ENCODE data around the gene SFT2D1.
"Not testable (repeated sequence)": the region's sequence is repeated elsewhere in the genome, so short reads cannot be mapped to it uniquely, and the experiment has no call there.

SFT2D1 gene

DNA sequence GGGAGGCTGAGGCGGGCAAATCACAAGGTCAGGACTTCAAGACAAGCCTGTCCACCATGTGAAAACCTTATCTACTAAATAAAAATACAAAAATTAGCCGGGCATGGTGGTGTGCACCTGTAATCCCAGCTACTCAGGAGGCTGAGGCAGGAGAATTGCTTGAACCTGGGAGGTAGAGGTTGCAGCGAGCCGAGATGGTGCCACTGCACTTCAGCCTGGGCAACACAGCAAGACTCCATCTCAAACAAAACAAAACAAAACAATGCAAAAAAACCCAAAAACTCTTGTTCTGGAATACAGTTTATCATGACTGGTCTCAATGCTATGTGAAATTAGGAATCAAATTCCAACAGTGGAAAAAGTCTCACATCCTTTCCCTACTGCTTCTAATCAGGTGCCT is 20.1 kb upstream of the SFT2D1 start:
- DNase-seq, result not testable (repeated sequence)

DNA sequence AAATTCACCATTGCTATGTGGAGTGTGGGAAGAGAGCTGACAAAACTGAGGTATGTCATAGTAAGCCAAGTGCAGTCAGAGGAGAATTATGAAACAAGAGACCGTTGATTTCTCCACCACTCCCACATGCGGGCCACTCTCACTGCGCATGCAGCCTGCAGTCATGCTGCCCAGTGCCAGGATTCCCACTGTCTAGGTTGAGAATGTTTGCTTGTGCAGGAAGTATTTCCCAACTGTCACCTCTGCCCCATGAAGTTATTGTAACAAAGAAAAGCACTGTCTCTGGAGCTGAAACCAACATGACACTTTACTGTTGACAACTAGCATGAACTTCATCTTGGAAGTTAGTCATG is 18.7 kb upstream of the SFT2D1 start:
- DNase-seq, result no peak

DNA sequence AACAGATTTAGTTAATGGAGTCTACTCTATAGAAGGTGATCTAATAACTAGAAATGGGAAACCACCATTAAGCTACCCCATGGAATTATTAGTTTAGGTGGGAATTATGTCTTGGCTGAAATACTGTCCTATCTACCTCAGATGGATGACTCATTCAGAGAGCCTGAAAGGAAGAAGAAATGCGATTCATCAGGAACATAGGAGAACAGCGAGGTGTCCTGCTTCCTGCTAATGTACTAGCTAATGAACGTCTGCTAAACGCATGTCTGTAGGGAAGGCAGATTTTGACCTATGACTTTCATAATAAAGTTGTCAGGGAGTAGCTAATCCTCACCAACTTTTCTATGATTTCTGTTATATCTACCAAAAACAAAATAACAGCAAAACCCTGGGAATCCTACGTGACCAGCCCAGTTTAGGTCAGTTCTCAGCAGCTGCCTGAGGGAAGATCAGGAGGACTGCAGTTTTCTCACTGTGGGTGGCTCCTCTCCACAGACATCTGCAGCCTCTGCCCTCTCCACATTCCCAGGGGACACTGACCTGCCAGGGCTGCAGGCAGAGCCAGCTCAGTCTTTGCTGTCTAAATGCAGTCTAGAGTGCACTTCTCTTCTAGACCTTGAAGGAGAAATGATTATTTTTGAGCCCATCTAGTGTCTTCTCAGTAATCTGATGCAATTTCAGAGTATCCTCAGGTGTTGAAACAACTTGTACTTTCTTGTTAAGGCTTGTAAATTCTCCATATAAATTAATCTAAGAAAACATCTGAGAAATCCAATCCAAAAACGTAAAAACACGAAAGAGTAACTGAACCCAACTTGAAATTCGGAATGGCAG is 18.1 kb upstream of the SFT2D1 start:
- no peak for DNase-seq

DNA sequence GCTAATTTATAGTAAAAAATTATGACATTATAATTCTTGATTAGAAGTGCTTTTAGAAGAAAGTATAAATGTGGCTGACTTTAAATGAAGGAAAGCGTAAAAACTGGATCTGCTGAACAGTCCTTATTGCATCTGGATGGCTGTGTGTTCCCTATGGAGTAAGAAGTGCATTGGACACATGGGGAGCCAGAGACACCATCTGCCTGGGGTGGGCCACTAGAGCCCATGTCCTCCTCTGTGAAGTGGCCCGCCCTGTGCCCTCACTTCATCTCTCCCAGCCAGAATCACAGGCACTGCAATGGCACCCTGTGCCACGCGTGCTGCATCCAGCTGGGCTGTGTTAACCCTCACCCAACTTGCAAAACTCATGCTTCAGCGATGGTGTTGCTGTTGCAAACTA is 13.2 kb upstream of the SFT2D1 start:
- no peak for DNase-seq

DNA sequence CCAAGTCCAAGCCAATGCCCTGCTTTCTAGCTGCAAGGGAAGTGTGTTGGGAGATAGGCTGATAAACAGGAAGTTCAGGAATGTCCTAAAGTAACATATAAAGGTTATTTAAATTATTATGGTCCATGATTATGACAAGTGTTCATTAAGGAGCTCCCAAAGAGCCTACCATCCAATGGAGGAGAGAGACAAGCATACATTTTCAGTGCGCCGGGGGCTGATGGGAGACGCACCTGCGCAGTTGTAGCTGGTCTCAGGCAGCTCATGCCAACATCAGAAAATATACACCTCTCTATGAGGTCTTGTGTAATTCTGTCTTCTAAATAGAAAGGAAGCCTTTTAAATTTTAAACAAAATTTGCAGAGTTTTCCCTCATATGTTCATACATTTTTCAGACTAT is 12.6 kb upstream of the SFT2D1 start:
- DNase-seq, result no peak

DNA sequence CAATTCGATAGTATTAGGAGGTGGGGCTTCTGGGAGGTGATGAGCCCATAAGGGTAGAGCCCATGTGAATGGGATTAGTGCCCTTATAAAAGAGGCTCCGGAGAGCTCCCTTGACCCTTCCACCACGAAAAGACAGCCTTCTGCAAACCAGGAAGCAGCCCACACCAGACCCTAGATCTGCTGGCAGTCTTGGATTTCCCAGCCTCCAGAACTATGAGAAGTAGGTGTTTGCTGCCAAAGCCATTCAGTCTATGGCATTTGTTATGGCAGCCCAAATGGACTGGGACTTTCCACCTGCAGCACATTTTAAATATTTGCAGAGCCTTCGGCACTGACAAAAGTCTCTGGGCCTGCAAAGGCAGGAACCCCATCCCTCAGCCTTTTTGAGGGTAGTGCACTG is 11.8 kb upstream of the SFT2D1 start:
- no peak for DNase-seq

DNA sequence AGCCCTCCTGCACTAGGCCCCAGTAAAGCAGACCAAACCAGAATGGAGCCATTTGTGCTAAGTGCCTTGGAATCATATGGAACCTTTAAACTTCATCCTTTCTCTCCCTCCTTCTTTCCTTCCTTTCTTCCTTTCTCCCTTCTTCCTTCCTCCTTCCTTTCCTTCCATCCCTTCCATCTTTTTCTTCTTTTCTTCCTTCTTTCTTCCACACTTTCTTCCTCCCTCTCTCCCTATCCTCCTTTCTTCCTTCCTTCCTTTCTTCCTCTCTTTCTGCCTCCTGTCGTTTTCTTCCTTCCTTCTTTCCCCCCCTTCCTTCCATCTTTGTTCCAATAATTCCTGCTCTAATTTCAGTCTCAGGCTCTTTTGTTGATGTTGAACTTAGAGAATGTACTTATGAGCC is 11.2 kb upstream of the SFT2D1 start:
- DNase-seq, result no peak

DNA sequence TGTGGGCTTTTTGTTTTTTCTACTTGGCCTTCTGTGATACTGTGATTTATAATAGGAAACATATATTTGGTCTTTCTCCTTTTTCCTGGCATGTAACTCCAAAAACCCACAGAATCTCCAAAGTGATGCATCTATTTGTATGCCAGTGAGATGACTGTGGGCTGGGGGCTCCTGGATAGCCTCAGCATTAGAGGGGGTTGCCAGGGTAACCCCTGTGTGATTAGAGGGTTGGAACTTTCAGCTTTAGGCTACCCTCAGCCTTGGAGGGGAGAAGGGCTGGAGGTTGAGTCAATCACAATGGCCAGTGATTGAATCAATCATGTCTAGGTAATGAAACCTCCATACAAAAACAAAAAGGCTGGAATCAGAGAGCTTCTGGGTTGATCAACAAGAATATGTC is 10.6 kb upstream of the SFT2D1 start:
- no peak for DNase-seq

DNA sequence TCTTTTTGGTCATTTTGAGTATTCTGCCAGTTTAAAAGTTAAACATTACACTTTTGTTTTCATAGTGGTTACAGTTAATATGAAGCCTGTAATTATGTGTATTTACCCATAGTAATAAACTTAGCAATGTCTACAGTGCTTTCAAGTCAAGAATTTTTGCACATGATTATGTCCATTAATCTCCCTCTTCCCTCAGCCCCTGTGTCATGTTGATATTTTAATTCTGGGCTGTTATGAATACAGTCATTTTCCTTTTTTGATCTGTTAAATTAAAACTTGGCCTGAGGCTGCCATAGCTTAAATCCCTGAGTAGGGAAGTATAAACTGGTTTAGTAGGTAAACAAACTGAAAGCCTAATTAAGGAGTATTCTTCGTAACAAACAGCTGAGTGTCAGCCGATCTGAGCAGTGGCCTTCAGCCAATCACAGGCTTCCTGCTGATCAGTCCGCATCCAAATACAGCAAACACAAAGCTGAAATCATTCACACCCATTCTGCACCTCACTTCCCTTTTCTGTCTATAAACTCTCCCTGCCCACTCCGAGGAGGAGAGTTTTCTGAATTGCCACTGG is 9.5 kb upstream of the SFT2D1 start:
- no peak for DNase-seq

DNA sequence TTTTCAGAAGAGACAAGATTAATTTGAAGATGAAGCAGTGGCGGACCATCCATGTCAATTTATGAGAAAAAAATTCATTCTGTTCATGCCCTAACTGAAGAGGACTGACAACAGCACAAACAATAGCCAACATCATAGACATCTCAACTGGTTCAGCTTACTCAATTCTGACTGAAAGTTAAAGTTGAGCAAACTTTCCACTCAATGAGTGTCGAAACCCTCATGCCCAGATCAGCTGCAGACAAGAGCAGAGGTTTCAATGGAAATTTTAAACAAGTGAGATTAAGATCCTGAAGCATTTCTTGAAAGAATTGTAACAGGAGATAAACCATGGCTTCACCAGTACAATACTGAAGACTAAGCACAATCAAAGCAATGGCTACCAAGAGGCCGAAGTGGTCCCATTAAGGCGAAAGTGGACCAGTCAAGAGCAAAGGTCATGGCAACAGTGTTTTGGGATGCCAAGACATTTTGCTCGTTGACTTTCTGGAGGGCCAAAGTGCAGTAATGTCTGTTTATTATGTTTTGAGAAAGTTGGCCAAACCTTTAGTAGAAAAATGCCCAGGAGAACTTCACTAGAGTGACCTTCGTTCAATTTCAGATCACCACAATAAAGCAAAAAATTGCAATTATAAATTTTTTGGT is 6.1 kb upstream of the SFT2D1 start:
- no peak for DNase-seq

DNA sequence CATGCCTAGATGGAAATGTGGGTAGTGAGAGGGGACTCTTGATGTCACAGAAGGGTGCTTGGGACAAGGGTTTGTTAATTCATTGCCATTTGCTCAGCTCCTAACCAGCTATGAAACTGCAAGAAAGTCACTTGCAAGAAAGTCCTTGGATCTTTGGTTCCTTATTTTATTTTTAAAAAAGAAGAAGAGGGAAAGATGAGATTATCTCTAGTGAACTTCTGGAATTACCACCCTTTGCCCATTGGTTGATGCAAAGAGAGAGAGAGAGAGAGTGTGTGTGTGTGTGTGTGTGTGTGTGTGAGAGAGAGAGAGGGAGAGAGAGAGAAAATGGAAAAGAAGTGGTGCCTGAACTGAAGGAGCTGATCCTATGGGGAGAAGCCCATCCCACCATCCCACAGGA is 4.6 kb upstream of the SFT2D1 start:
- DNase-seq, result no peak

DNA sequence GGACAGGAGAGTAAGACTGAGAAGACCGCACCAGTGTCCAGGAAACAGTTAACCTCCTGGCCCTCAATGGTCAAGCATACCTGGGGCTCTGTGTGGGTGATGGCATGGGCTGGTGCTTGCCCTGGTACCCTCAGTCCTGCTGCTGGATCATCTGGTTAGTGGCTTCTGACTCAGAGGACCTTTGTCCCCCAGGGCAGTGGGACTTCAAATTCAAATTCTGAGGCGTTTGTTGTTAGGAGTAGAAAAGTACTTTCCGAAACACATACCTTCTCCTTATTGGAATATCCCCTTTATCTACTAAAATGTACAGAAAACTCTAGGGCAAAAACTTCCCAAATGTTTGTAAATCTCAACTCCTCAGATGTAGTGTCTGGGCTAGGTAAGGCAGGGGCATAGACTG is 4.1 kb upstream of the SFT2D1 start:
- DNase-seq, result no peak

DNA sequence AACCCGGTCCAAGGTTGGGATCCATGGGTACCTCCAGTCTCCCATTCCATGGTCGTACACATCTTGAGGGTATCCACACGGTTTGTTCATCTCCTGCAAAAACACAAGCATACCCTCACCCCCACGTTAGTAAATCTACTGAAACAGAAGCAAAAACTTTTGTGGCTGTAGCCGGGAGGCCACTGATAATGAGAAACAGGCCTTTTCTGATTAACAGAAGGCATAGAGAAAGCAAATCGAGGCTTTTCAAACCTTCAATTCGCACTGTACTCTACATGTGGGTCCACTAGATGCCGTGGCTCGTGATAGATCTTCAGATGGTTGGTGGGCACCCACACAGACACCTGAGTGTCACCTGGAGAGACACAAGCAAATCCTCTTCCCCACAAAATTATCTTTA is 3.3 kb upstream of the SFT2D1 start:
- not testable (repeated sequence) for DNase-seq

DNA sequence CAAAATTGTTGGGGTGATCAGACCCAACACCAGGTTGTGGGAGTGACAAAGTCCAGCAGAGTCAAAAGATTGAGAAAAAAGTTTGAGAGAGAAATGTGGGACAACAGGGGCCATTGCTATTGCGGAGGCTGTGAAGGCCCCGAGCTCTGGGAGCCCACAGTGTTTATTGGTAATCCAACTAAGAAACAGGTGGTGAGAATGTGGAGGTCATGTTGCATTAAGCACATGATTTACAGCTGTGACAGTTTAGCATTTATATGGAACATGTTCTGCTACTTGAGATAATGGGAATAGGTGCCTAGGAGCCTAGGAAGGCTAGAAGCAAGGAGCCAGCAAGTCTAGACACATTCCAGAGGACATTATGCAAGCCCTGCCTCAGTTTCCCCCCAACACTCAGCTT is 2.6 kb upstream of the SFT2D1 start:
- not testable (repeated sequence) for DNase-seq

DNA sequence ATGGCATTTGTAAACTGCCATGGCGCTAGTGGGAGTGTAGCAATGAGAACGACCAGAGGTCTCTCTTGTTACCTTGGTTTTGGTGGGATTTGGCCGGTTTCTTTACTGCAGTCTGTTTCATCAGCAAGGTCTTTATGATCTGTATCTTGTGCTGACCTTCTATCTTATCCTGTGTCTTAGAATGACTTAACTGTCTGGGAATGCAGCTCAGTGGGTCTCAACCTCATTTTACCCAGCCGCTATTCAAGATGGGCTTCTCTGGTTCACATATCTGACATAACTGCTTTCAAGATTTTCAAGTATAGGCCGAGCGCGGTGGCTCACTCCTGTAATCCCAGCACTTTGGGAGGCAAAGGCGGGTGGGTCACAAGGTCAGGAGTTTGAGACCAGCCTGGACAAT is 1.9 kb upstream of the SFT2D1 start:
- no peak for DNase-seq

DNA sequence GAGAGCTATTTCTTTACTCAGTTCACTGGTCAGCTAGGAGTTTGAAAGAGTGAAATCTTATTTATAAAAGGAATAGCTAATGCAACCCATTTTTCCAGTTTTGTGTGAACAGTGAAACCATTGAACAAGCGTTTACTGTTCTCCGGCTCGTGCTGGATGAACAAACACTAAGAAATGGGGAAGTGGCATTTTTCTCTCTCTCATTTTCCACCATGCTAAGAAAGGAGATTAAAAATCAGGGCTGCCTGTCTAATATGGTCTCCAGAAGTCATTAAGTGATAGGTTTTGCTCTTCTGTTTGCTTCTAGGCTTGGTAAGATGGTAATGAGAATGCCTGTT is 774 bp upstream of the SFT2D1 start:
- DNase-seq, result no peak

DNA sequence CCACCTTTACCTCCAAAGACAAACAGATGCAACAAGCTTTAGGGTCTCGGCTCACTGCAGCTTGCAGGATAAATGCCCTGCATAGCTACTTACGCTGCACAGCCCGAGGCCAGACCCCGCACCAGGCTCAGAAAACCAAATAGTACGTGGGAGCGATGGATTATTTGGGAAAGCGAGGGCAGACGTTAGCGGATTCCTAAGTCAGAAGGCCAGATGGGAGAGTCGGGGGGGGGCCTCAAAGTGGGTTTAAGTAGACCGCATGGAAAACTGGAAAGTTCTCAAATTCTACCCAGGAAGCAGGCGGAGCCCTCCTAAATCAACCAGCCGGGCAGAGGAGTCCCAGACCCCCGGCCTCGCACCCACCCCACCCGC is 382 bp downstream of the SFT2D1 start:
- DNase-seq, result no peak

DNA sequence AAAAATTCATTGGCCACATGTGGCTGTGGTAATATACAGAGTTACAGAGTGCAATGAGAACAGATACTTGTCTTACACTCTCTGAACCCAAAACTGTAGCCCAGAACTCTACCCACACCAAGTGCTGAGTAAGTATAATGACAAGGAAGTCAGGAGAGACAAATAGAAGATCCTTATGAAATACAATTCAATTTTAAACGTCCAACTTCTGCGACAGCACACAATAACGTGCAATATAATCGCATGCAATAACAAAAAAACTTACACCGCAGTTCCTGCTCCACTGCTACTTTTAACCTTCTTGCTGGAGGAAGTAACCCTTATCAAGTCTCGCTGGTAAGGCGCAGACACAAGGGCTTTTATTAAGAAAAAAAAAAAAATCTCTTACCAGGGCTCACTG is 881 bp downstream of the SFT2D1 start:
- DNase-seq, result no peak

DNA sequence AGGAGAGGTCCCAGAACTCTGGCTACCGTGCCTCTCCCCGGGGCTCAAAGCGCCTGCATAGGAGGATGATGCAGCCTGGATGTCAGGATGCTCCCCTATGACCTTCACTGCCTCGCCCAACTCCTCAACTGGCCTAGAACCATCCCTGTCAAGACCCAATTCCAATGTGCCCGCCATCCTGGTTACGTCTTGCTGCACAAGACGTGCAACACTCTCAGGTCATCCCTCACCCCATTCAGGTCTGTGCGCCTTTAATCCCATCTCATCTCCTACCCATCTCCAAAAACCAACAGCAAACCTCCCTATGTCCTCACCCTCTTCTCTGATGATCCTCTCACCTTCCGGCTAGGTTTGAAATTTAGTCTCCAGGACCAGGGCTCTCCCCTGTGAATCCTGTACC is 3.5 kb downstream of the SFT2D1 start:
- DNase-seq, result no peak

DNA sequence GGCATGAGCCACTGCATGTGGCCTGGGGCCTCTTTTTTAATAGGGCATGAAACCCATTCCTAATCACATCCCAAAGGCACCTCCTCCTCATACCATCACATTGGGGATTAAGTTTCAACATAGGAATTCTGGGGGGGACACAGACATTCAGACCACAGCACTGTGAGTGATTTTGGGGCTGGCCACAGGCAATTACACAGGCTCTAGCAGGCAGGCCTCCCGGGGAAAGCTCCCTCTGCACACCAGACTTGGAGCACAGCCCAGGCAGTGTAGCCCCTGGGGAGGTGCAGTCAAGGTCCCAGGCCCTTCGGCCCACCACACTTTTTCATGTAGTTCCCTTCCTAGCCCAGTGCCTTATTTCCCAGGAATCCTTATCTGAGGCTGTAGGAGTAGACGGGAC is 5.5 kb downstream of the SFT2D1 start:
- DNase-seq, result no peak

DNA sequence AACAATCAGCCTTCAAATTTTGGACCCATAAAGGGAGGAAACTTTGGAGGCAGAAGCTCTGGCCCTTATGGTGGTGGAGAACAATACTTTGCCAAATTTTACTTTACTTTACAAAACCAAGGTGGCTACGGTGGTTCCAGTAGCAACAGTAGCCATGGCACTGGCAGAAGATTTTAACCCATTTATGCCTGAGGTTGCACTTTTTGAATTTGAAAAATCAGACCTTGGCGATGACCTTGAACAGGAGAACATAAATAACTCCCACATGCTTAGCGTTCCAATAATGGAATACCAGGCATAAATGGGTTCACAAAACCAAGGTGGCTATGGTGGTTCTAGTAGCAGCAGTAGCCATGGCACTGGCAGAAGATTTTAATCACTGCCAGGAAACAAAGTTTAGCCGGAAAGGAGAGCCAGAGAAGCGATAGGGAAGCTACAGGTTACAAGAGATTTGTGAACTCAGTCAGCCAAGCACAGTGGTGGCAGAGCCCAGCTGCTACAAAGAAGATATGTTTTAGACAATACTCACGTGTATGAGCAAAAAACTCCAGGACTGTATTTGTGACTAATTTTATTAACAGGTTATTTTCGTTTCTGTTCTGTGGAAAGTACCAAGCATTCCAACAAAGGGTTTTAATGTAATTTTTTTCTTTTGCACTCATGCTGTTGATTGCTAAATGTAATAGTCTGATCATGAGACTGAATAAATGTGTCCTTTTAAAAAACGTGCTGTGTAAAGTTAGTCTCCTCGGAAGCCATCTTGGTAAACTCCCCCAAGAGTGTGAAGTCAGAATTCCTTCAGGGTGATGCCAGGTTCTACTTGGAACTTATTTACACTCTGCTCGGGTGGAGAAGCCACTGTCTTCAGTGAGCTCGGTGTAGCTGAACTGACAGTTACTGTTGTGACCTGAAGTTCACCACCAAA is 6.7 kb downstream of the SFT2D1 start:
- no peak for DNase-seq

DNA sequence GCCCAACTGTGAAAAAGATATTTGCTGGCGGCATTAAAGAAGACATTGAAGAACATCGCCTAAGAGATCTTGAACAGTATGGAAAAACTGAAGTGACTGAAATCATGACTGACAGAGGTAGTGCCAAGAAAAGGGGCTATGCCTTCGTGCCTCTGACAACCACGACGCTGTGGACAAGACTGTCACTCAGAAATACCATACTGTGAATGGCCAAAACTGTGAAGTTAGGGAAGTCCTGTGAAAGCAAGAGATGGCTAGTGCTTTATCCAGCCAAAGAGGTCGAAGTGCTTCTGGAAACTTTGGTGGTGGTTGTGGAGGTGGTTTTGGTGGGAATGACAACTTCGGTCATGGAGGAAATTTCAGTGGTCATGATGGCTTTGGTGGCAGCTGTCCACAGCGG is 7.5 kb downstream of the SFT2D1 start:
- DNase-seq, result no peak

DNA sequence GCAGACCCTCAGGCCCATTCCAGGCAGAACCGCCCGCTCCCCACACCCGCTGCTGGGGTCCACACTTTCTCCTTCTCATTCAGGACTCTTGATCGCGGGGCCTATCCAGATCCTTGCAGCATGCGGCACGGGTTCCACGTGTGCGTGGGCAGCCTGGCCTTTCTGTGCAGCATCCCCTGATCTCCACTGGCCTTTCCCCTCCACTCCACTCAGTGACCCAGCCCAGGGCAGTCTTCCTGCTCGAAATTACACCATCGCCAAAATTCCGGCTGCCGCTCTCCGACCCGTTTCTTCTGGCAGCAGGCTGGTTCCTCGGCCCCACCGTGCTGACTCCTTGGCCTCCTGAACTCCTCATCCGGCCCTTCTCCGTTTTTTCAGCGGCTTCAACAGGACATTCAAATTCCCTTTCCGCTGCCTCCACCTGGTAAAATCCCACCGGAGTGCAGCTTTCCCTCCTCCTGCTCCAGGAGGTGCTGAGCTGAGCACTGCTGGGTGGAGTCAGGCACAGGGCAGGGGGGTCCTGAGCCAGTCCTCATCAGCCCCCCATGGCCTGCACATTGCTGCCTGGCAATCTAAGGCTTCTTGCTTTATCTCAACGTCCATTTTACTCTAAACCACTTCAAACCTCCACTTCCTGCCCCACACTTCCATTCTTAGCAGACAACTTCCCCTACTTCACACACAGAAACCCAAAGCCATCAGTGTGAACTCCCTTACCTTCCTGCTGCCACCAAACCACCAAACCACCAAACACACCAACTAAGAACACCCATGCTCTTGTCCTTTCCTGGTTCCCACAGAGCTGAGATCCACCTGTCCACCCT is 9.0 kb downstream of the SFT2D1 start:
- DNase-seq, result no peak
